ENCODE measurements around the gene MSH2.

DNA sequence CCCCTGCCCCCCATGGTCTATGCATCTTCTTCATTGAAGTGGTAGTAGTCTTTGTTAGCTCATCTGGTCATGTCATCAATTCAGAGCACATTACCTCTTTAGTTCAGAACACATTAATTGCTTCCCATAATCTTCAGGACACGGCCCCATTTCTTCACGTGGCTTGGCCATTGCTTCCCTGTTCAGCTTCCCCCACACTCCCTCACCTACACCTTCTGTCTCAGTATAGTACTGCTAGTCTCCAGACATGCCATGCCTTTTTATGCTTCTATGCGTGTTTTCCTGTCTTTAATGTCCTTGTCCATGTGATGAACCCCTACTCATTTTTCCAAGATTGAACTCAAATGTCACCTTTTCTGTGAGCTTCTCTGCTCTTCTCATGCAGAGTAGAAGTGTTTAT lies 35.1 kb downstream of the MSH2 start:
- TF ChIP-seq, protein P1, sequence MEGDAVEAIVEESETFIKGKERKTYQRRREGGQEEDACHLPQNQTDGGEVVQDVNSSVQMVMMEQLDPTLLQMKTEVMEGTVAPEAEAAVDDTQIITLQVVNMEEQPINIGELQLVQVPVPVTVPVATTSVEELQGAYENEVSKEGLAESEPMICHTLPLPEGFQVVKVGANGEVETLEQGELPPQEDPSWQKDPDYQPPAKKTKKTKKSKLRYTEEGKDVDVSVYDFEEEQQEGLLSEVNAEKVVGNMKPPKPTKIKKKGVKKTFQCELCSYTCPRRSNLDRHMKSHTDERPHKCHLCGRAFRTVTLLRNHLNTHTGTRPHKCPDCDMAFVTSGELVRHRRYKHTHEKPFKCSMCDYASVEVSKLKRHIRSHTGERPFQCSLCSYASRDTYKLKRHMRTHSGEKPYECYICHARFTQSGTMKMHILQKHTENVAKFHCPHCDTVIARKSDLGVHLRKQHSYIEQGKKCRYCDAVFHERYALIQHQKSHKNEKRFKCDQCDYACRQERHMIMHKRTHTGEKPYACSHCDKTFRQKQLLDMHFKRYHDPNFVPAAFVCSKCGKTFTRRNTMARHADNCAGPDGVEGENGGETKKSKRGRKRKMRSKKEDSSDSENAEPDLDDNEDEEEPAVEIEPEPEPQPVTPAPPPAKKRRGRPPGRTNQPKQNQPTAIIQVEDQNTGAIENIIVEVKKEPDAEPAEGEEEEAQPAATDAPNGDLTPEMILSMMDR (IDR thresholded peaks at IDR 0.05; ENCODE audit: borderline replicate concordance, extremely low read depth, low read length, poor library complexity, severe bottlenecking), result no peak
- TF ChIP-seq EZH2 (IDR thresholded peaks at IDR 0.05; ENCODE audit: borderline replicate concordance, low read depth, low read length, severe bottlenecking), result no peak

All from DND-41 (cell line).